NCI-H82 treated with DMSO at 0.1 percent for 48 hours (cell line): Measurements from ENCODE around the gene CDAN1.
"Not testable (repeated sequence)": the region's sequence is repeated elsewhere in the genome, so short reads cannot be mapped to it uniquely, and the experiment has no call there.

Experiments
- DNase-seq: peaks from one replicate; lab custom pipeline; 2025; ENCODE audit not compliant: unreplicated experiment; lab: John Stamatoyannopoulos, UW

The CDAN1 gene, protein sequence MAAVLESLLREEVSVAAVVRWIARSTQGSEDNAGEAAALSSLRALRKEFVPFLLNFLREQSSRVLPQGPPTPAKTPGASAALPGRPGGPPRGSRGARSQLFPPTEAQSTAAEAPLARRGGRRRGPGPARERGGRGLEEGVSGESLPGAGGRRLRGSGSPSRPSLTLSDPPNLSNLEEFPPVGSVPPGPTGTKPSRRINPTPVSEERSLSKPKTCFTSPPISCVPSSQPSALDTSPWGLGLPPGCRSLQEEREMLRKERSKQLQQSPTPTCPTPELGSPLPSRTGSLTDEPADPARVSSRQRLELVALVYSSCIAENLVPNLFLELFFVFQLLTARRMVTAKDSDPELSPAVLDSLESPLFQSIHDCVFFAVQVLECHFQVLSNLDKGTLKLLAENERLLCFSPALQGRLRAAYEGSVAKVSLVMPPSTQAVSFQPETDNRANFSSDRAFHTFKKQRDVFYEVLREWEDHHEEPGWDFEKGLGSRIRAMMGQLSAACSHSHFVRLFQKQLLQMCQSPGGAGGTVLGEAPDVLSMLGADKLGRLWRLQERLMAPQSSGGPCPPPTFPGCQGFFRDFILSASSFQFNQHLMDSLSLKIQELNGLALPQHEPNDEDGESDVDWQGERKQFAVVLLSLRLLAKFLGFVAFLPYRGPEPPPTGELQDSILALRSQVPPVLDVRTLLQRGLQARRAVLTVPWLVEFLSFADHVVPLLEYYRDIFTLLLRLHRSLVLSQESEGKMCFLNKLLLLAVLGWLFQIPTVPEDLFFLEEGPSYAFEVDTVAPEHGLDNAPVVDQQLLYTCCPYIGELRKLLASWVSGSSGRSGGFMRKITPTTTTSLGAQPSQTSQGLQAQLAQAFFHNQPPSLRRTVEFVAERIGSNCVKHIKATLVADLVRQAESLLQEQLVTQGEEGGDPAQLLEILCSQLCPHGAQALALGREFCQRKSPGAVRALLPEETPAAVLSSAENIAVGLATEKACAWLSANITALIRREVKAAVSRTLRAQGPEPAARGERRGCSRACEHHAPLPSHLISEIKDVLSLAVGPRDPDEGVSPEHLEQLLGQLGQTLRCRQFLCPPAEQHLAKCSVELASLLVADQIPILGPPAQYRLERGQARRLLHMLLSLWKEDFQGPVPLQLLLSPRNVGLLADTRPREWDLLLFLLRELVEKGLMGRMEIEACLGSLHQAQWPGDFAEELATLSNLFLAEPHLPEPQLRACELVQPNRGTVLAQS

GRCh38 chr15:42736793-42737528 lies at the start of gene CDAN1:
TSS of gene CDAN1 (minus strand) at chr15:42737128. CDS start at chr15:42737102, 26 bp downstream.
- DNase-seq = peak; percentile 44

GRCh38 chr15:42785569-42785968 lies 48.6 kb upstream of the CDAN1 start:
- no peak for DNase-seq

- DNase-seq = no peak
Measured at GRCh38 chr15:42784705-42785104, 47.8 kb upstream of the CDAN1 start.

GRCh38 chr15:42782716-42783115 lies 45.8 kb upstream of the CDAN1 start:
- no peak for DNase-seq

DNA sequence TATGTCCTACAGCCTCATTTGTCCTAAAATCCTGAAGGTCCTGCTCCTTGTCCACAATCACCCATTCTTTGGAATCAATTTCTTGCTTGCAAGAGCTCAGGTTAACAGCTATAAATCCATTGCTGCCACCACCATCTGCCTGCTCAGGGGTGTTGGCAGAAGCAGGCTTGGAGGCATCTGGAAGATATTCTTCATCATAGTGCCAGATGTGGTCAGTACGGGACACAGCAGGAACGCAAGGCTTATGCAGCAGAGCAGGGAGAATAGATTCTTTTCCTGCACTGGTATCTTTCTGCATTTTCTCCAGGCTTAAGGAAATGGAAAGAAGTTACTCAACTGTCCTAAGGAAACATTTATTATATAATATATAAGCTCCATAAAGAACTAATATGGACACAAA lies 38.5 kb upstream of the CDAN1 start:
- DNase-seq = no peak

GRCh38 chr15:42772901-42773300 lies 36.0 kb upstream of the CDAN1 start:
- DNase-seq = no peak

DNA sequence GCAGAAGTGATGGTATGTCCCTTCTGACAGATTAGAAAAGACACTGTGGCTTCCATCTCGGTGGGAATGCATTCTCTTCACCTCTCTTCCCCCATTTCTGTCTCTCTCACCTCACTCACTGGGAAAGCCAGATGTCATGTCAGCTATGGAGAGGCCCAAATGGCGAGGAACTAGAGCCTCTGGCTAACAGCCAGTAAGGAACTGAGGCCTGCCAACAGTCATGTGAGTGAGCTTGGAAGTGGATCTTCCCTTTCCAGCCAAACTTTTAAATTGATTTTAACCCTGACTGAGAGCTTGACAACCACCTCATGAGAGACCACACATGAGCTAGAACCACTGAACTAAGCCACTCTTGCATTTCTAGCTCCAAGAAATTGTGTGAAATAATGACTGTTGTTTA lies 35.2 kb upstream of the CDAN1 start:
- DNase-seq = no peak

GRCh38 chr15:42766109-42766508 lies 29.2 kb upstream of the CDAN1 start:
- DNase-seq = not testable (repeated sequence)

GRCh38 chr15:42764154-42764731 lies 27.3 kb upstream of the CDAN1 start:
- DNase-seq = not testable (repeated sequence)

DNA sequence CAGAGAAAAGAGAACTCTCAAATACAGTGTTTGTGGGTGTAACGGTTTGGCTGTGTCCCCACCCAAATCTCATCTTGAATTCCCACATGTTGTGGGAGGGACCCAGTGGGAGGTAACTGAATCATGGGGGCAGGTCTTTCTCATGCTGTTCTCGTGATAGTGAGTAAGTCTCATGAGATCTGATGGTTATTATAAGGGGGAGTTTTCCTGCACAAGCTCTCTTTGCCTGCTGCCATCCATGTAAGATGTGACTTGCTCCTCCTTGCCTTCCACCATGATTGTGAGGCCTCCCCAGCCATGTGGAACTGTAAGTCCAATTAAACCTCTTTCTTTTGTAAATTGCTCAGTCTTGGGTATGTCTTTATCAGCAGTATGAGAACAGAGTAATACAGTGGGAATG lies 24.9 kb upstream of the CDAN1 start:
- DNase-seq = not testable (repeated sequence)

DNA sequence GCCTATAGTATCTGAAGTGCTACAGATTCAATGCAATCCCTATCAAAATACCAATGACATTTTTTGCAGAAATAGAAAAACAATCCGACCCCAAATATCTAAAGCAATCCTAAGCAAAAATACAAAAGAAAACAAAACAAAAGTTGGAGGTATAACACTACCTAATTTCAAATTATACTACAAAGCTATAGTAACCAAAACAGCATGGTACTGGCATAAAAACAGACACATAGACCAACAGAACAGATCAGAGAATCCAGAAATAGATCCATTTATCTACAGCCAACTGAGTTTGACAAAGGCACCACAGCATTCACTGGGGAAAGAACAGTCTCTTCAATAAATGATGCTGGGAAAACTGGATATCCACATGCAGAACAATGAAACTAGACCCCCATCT lies 23.8 kb upstream of the CDAN1 start:
- no peak for DNase-seq

DNA sequence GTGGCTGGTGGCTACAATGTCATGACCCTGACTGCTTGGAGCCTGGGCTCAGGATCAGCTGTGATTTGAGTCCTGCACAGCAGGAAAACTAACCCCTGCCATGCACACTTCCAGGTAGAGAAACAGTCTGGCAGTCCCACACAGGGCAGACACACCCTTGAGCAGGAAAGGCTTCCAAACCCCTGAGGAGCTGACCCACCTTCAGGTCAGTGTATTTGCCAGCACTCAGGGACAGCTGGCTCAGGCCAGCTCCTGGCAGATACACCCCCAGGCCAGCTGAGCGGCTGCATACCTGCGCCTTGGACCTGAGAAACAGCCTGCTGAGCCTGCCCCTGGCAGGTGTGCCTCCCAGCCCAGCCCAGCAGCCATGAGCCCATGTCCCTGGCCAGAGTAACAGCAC lies 22.2 kb upstream of the CDAN1 start:
- no peak for DNase-seq

GRCh38 chr15:42750306-42750705 lies 13.4 kb upstream of the CDAN1 start:
- no peak for DNase-seq

GRCh38 chr15:42749266-42749665 lies 12.3 kb upstream of the CDAN1 start:
- DNase-seq = peak; percentile 65

GRCh38 chr15:42744195-42744594 lies 7.3 kb upstream of the CDAN1 start:
- no peak for DNase-seq

DNA sequence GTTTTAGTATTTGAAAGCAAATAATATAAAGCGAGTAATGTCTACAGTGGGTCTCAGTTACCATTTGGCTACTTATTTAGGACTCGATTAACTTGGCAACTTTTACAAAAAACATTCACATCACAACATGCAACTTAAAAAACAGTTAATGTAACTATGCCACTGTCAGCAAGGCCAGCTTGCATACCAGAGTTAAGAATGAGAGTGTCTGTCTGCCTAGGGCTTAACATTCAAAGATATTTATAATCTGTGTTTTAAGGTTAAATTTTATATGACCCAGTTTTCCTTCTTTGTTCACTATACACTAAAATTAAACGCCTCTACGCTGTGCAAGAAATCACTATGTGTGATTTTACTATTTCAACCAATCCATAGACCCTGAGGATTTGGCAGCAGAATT lies 5.2 kb upstream of the CDAN1 start:
- DNase-seq = no peak

DNA sequence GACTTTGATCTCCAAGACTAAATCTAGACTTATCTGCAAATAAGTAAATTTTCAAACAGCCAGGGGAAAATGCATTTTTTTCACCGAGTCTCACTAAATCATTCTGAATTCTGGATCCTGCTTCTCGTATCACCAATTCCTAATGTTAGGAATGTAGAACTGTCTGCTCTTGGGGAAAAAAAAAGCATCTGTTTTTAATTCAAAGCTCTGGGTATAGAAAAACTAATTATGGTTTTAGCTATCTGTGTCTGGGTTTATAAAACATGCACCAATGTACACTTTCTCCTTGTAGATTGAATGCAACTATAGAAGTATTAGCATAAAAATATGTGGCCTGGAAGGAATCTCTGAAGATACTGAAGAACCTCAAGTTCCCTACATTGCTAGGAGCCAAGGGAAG lies 4.8 kb upstream of the CDAN1 start:
- DNase-seq = no peak

- DNase-seq = peak; percentile 8
Measured at GRCh38 chr15:42737529-42738328, 801 bp upstream of the CDAN1 start.

- no peak for DNase-seq
Measured at GRCh38 chr15:42736178-42736792, 643 bp downstream of the CDAN1 start.
